Colonic mucosa (tissue), 4 donors: ENCODE results near the gene AIG1. TPM values are rescaled to one million over a fixed set of nuclear protein-coding genes. Genes with fewer than 3 reads are reported as not detected.

Source experiments
- DNase-seq: peaks from one replicate; pipeline ENCODE4 v3.0.0-alpha.2; 2020
- H3K27ac ChIP-seq: fragments of 200-600 bp; one replicate; pipeline ENCODE4 v1.8.0; 2021
- H3K27me3 ChIP-seq: fragments of 200-600 bp; one replicate; pipeline ENCODE4 v1.8.0; 2021
- H3K36me3 ChIP-seq: fragments of 200-600 bp; one replicate; pipeline ENCODE4 v1.8.0; 2021
- H3K4me1 ChIP-seq: fragments of 200-600 bp; one replicate; pipeline ENCODE4 v1.8.0; 2021; ENCODE audit warnings: mild to moderate bottlenecking
- H3K4me3 ChIP-seq: fragments of 200-600 bp; one replicate; pipeline ENCODE4 v1.8.0; 2021
- H3K9ac ChIP-seq, 2 donors: one replicate each; pipeline ENCODE4 v1.7.0; 2013; ENCODE audit warnings: control low read depth in 2 of 2, low read depth in 2 of 2, low read length in 2 of 2
- H3K9me3 ChIP-seq: fragments of 200-600 bp; one replicate; pipeline ENCODE4 v1.8.0; 2021
- CTCF ChIP-seq: fragments of 200-600 bp; IDR thresholded peaks from one replicate; pipeline ENCODE4 v1.8.0; 2022; ENCODE audit warnings: antibody characterized with exemption, mild to moderate bottlenecking
- intact Hi-C: fragments of 100-400 bp; cut with DNase I; formaldehyde crosslinking; loops from one replicate; pipeline ENCODE4 v1.14.1; 2022
- total RNA-seq, 2 donors: library from RNA; stranded (reverse); fragmentation: NEBNext Ultra II Directional in 1 of 2; extraction: Animal tissue kit (Norgen Biotek cat#: 25700) in 1 of 2; gene quantifications; one replicate each; pipeline ENCODE4 v1.2.1, GENCODE V29; 2021
- donor health status: healthy.
- donor health status: DM: no; HTN: no; CAD: no.
- donor health status: DM: no; HTN: no; CAD: no.

Gene AIG1
- total RNA-seq, 2 donors from 2014 or later: 24.2 to 28.8 TPM

- no peaks in the 10 kb centered on the region for H3K27me3 ChIP-seq
- H3K27ac ChIP-seq: no peak overlapping the region
- intact Hi-C loops: no loop called here
- H3K4me3 ChIP-seq: no peak overlapping the region
- no peaks in the 10 kb centered on the region for H3K36me3 ChIP-seq
- no peak for DNase-seq
- TF ChIP-seq CTCF: no peak
- no peaks in the 10 kb centered on the region for H3K4me1 ChIP-seq
- no peaks in the 10 kb centered on the region for H3K9me3 ChIP-seq
- no peak overlapping the region for H3K9ac ChIP-seq
Observed at GRCh38 chr6:143123081-143123480, 62.4 kb downstream of the AIG1 start.

GRCh38 chr6:143123941-143124340, 63.3 kb downstream of the AIG1 start:
- no peaks in the 10 kb centered on the region for H3K27me3 ChIP-seq
- no peak overlapping the region for H3K9ac ChIP-seq
- intact Hi-C loops: no loop called here
- no peak overlapping the region for H3K27ac ChIP-seq
- TF ChIP-seq CTCF: no peak
- no peaks in the 10 kb centered on the region for H3K9me3 ChIP-seq
- H3K4me1 ChIP-seq: no peaks in the 10 kb centered on the region
- no peak for DNase-seq
- H3K4me3 ChIP-seq: no peak overlapping the region
- no peaks in the 10 kb centered on the region for H3K36me3 ChIP-seq

- TF ChIP-seq CTCF: no peak
- Histone ChIP-seq H3K9me3 (no peaks in the 10 kb centered on the region), H3K27me3 (no peaks in the 10 kb centered on the region), H3K36me3 (no peaks in the 10 kb centered on the region), H3K9ac (no peak overlapping the region), H3K4me1 (no peaks in the 10 kb centered on the region), H3K27ac (no peak overlapping the region), H3K4me3 (no peak overlapping the region)
- intact Hi-C loops: no loop called here
- DNase-seq: no peak
Observed at GRCh38 chr6:143125455-143125854, 64.8 kb downstream of the AIG1 start.

GRCh38 chr6:143125864-143126573, 65.3 kb downstream of the AIG1 start:
- DNase-seq: no peak
- Histone ChIP-seq H3K36me3 (no peaks in the 10 kb centered on the region), H3K27ac (no peak overlapping the region), H3K9ac (no peak overlapping the region), H3K4me1 (no peaks in the 10 kb centered on the region), H3K4me3 (no peak overlapping the region), H3K9me3 (no peaks in the 10 kb centered on the region), H3K27me3 (no peaks in the 10 kb centered on the region)
- TF ChIP-seq CTCF: no peak
- intact Hi-C loops: no loop called here

- H3K27ac ChIP-seq: no peak overlapping the region
- DNase-seq: no peak
- H3K9me3 ChIP-seq: no peaks in the 10 kb centered on the region
- H3K4me3 ChIP-seq: no peak overlapping the region
- H3K27me3 ChIP-seq: no peaks in the 10 kb centered on the region
- intact Hi-C loops: no loop called here
- H3K36me3 ChIP-seq: no peaks in the 10 kb centered on the region
- no peaks in the 10 kb centered on the region for H3K4me1 ChIP-seq
- no peak overlapping the region for H3K9ac ChIP-seq
- no peak for TF ChIP-seq CTCF
Observed at GRCh38 chr6:143126574-143126941, 65.9 kb downstream of the AIG1 start.
